Measurements from ENCODE around the gene PLEKHF1.

Gene PLEKHF1

GRCh38 chr19:29681422-29682235, 16.4 kb downstream of the PLEKHF1 start:
- no peaks in the 10 kb centered on the region for H3K27me3 ChIP-seq (replicated peaks)
- no peak overlapping the region for H3K4me3 ChIP-seq (ENCODE audit: low read depth, low read length)
- in situ Hi-C loops (cut with HindIII; ENCODE audit: low pct_ligation_motif_present, low sequenced_read_pairs) = no loop called here
- DNase-seq = no peak
- H3K36me3 ChIP-seq (replicated peaks) = no peaks in the 10 kb centered on the region
- no peak overlapping the region for H3K27ac ChIP-seq
- no peak for TF ChIP-seq CTCF (IDR thresholded peaks at IDR 0.05; ENCODE audit: low read depth, low read length, missing control alignments)

GRCh38 chr19:29682236-29682895, 17.1 kb downstream of the PLEKHF1 start:
- no peak for TF ChIP-seq CTCF (IDR thresholded peaks at IDR 0.05; ENCODE audit: low read depth, low read length, missing control alignments)
- no peak overlapping the region for H3K27ac ChIP-seq
- in situ Hi-C loops (cut with HindIII; ENCODE audit: low pct_ligation_motif_present, low sequenced_read_pairs) = no loop called here
- H3K36me3 ChIP-seq (replicated peaks) = no peaks in the 10 kb centered on the region
- H3K27me3 ChIP-seq (replicated peaks) = no peaks in the 10 kb centered on the region
- no peak overlapping the region for H3K4me3 ChIP-seq (ENCODE audit: low read depth, low read length)
- DNase-seq = no peak

GRCh38 chr19:29683009-29683408, 17.7 kb downstream of the PLEKHF1 start:
- H3K27me3 ChIP-seq (replicated peaks) = no peaks in the 10 kb centered on the region
- H3K27ac ChIP-seq = no peak overlapping the region
- H3K36me3 ChIP-seq (replicated peaks) = no peaks in the 10 kb centered on the region
- H3K4me3 ChIP-seq (ENCODE audit: low read depth, low read length) = no peak overlapping the region
- in situ Hi-C loops (cut with HindIII; ENCODE audit: low pct_ligation_motif_present, low sequenced_read_pairs) = no loop called here
- TF ChIP-seq CTCF (IDR thresholded peaks at IDR 0.05; ENCODE audit: low read depth, low read length, missing control alignments) = no peak
- DNase-seq = peak; percentile 15

GRCh38 chr19:29685326-29685725, 20.1 kb downstream of the PLEKHF1 start:
- H3K36me3 ChIP-seq (replicated peaks) = no peaks in the 10 kb centered on the region
- no peak for DNase-seq
- H3K27ac ChIP-seq = no peak overlapping the region
- no peaks in the 10 kb centered on the region for H3K27me3 ChIP-seq (replicated peaks)
- TF ChIP-seq CTCF (IDR thresholded peaks at IDR 0.05; ENCODE audit: low read depth, low read length, missing control alignments) = no peak
- H3K4me3 ChIP-seq (ENCODE audit: low read depth, low read length) = no peak overlapping the region
- in situ Hi-C loops (cut with HindIII; ENCODE audit: low pct_ligation_motif_present, low sequenced_read_pairs) = no loop called here

- no peak for TF ChIP-seq CTCF (IDR thresholded peaks at IDR 0.05; ENCODE audit: low read depth, low read length, missing control alignments)
- no peaks in the 10 kb centered on the region for H3K36me3 ChIP-seq (replicated peaks)
- DNase-seq = no peak
- no peaks in the 10 kb centered on the region for H3K27me3 ChIP-seq (replicated peaks)
- H3K27ac ChIP-seq = no peak overlapping the region
- H3K4me3 ChIP-seq (ENCODE audit: low read depth, low read length) = no peak overlapping the region
- in situ Hi-C loops (cut with HindIII; ENCODE audit: low pct_ligation_motif_present, low sequenced_read_pairs) = no loop called here
Observed at GRCh38 chr19:29686285-29686805, 21.1 kb downstream of the PLEKHF1 start.

All from brain microvascular endothelial cell (primary cell).